BJ (cell line): ENCODE measurements around the gene THUMPD3. TPM values are rescaled to one million over a fixed set of nuclear protein-coding genes. Genes with fewer than 3 reads are reported as not detected.

Experiments
- CTCF ChIA-PET: fragments of 350-600 bp; formaldehyde crosslinking; extraction: SDS; loops from one replicate; lab custom pipeline; 2021; ENCODE audit warnings: antibody characterized with exemption, inconsistent platforms; lab: Yijun Ruan, JAX
- POLR2A ChIA-PET: fragments of 300-600 bp; sonication (Branson Sonifier 250); formaldehyde crosslinking; extraction: SDS; loops from one replicate; lab custom pipeline; 2021; ENCODE audit warnings: antibody characterized with exemption; lab: Charles Lee
- DNase-seq: peaks from one replicate; pipeline ENCODE4 v3.0.0-alpha.2; 2011; ENCODE audit warnings: low read depth
- H3K27me3 ChIP-seq: 2 replicates; pipeline ENCODE4 v1.6.0; 2011; ENCODE audit warnings: low read length; ENCODE audit not compliant: control insufficient read depth, insufficient read depth
- H3K36me3 ChIP-seq: 2 replicates; pipeline ENCODE4 v1.5.1; 2011; ENCODE audit warnings: low read length; ENCODE audit not compliant: control insufficient read depth, insufficient read depth
- H3K4me3 ChIP-seq: 2 replicates; pipeline ENCODE4 v1.5.1; 2011; ENCODE audit warnings: low read depth, mild to moderate bottlenecking, control low read depth, low read length
- polyA plus RNA-seq: library from polyadenylated mRNA; depleted of rRNA; stranded (reverse); fragments of >200 nt; gene quantifications from 2 replicates; pipeline ENCODE4 v1.2.3, GENCODE V29; 2011; rRNA removed
- TF ChIP-seq, protein P1 (sequence below): IDR thresholded peaks from 2 replicates; pipeline ENCODE4 v1.5.1; 2011; ENCODE audit warnings: low read depth, mild to moderate bottlenecking, control low read depth, inconsistent platforms, low read length, moderate library complexity; ENCODE audit not compliant: insufficient read depth

THUMPD3 gene
- polyA plus RNA-seq, 1 experiment, result 18.2 TPM

- TF ChIP-seq, protein P1, sequence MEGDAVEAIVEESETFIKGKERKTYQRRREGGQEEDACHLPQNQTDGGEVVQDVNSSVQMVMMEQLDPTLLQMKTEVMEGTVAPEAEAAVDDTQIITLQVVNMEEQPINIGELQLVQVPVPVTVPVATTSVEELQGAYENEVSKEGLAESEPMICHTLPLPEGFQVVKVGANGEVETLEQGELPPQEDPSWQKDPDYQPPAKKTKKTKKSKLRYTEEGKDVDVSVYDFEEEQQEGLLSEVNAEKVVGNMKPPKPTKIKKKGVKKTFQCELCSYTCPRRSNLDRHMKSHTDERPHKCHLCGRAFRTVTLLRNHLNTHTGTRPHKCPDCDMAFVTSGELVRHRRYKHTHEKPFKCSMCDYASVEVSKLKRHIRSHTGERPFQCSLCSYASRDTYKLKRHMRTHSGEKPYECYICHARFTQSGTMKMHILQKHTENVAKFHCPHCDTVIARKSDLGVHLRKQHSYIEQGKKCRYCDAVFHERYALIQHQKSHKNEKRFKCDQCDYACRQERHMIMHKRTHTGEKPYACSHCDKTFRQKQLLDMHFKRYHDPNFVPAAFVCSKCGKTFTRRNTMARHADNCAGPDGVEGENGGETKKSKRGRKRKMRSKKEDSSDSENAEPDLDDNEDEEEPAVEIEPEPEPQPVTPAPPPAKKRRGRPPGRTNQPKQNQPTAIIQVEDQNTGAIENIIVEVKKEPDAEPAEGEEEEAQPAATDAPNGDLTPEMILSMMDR, result no peak
- Histone ChIP-seq H3K4me3 (no peak overlapping the region), H3K36me3 (peaks cover 30% of the 10 kb centered on the region), H3K27me3 (no peaks in the 10 kb centered on the region)
- CTCF ChIA-PET, result interaction anchor here (1.5 kb wide), 1 partner anchor 77 kb away, joined by 3 read pairs; no protein-coding TSS in a partner anchor
- DNase-seq, result no peak
- POLR2A ChIA-PET, result no interaction called here
Measured at GRCh38 chr3:9430733-9431132, 67.9 kb downstream of the THUMPD3 start.

GRCh38 chr3:9433627-9434521 is 71.0 kb downstream of the THUMPD3 start:
- no peak for DNase-seq
- H3K27me3 ChIP-seq, result no peaks in the 10 kb centered on the region
- H3K36me3 ChIP-seq, result peaks cover 30% of the 10 kb centered on the region
- H3K4me3 ChIP-seq, result no peak overlapping the region
- CTCF ChIA-PET, result no interaction called here
- POLR2A ChIA-PET, result no interaction called here
- TF ChIP-seq, protein P1, result no peak

DNA sequence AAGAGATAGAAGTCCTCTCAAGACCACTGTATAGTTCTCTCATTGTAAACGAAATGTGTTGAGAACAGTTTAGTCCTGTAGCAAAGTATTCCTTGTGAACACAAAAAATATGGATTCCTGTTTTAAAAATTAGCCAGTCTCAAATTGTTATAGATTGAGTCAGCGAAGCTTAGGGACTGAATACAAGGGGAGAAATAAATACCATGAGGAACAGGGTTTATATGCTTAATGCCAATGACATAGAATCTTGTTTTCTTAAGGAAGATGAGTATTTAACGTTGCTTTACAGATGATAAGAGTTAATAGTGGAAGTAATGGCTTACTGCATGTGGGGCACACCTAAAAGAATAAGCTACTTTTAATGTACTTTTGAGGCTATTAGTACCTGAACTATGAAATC is 72.5 kb downstream of the THUMPD3 start:
- Histone ChIP-seq H3K4me3 (no peak overlapping the region), H3K36me3 (peaks cover 25% of the 10 kb centered on the region), H3K27me3 (no peaks in the 10 kb centered on the region)
- DNase-seq, result no peak
- ChIA-PET CTCF (interaction anchor here (1.1 kb wide), 1 partner anchor 9 kb away, joined by 3 read pairs; no protein-coding TSS in a partner anchor), POLR2A (no interaction called here)
- TF ChIP-seq, protein P1, result no peak

Other genes starting within 250 kb of the THUMPD3 start
- gene SRGAP3, start 113.4 kb upstream of the THUMPD3 start, polyA plus RNA-seq, result 0.65 and 0.75 TPM in 2 replicates
- gene SETD5, start 34.6 kb downstream of the THUMPD3 start, polyA plus RNA-seq, result 47.4 and 55.1 TPM in 2 replicates
- not detected in 2 replicates for gene LHFPL4, start 190.8 kb downstream of the THUMPD3 start, polyA plus RNA-seq